B cell (primary cell): ENCODE data around the gene C2CD3. TPM values are rescaled to one million over a fixed set of nuclear protein-coding genes. Genes with fewer than 3 reads are reported as not detected.
A peak's percentile ranks its signal among the peaks of the same experiment; 100 is the strongest.

Experiments used
- ATAC-seq: fragments of 200-7000 bp; cut with Tn5 transposase; one replicate; pipeline ENCODE4 v1.10.0; 2021; ENCODE audit warnings: low read depth, mild to moderate bottlenecking, moderate number of reproducible peaks, moderate library complexity
- CTCF ChIA-PET: fragments of 350-600 bp; sonication (Branson Sonifier 250); formaldehyde crosslinking; loops from one replicate; lab custom pipeline; 2021; ENCODE audit warnings: antibody characterized with exemption, inconsistent platforms; lab: Charles Lee
- POLR2A ChIA-PET: fragments of 350-600 bp; sonication (Branson Sonifier 250); formaldehyde crosslinking; loops from one replicate; lab custom pipeline; 2021; ENCODE audit warnings: antibody characterized with exemption; lab: Charles Lee
- DNase-seq: peaks from one replicate; pipeline ENCODE4 v3.0.0; 2013
- H2AFZ ChIP-seq: 2 replicates; pipeline ENCODE4 v1.6.1; 2012; ENCODE audit warnings: mild to moderate bottlenecking, low read depth, low read length; ENCODE audit not compliant: insufficient read depth, poor library complexity, severe bottlenecking
- H3K27ac ChIP-seq, 2 donors: 1 replicate in 1 of 2; 2 replicates in 1 of 2; pipeline ENCODE4 v1.5.1; 2012 to 2013; ENCODE audit warnings: low read length in 2 of 2, mild to moderate bottlenecking in 2 of 2, moderate library complexity in 1 of 2
- H3K27me3 ChIP-seq, 4 experiments: fragments of 200-600 bp in 1 of 4; sonication (generic) in 1 of 4; replicated peaks in 1 of 4; 1 replicate in 2 of 4; 2 replicates in 2 of 4; pipeline versions ENCODE4 v1.6.1 to v1.7.0; 2013 to 2016; ENCODE audit warnings: low read length in 3 of 4, mild to moderate bottlenecking in 2 of 4, mixed read lengths in 1 of 4, moderate library complexity in 1 of 4; ENCODE audit not compliant: insufficient read depth in 4 of 4, control insufficient read depth in 3 of 4; ENCODE audit errors: control extremely low read depth in 1 of 4
- H3K36me3 ChIP-seq, 2 experiments: replicated peaks in 1 of 2; 1 replicate in 1 of 2; 2 replicates in 1 of 2; pipeline versions ENCODE4 v1.6.1 to v1.7.1; 2013; ENCODE audit warnings: low read length in 1 of 2; ENCODE audit not compliant: insufficient read depth in 2 of 2, control insufficient read depth in 1 of 2; ENCODE audit errors: control extremely low read depth in 1 of 2, extremely low read depth in 1 of 2
- H3K4me1 ChIP-seq, 2 donors: fragments of 200-600 bp in 1 of 2; sonication (generic) in 1 of 2; 1 replicate in 1 of 2; 2 replicates in 1 of 2; pipeline versions ENCODE4 v1.5.1 to v1.6.1; 2013 to 2017; ENCODE audit warnings: low read length in 2 of 2; ENCODE audit not compliant: control insufficient read depth in 2 of 2, insufficient read depth in 2 of 2
- H3K4me2 ChIP-seq: replicated peaks from 2 replicates; pipeline ENCODE3; 2012; ENCODE audit warnings: mild to moderate bottlenecking, low read depth, low read length; ENCODE audit not compliant: poor library complexity, severe bottlenecking
- H3K4me3 ChIP-seq, 5 experiments: fragments of 200-600 bp in 1 of 5; sonication (generic) in 1 of 5; 1 replicate in 3 of 5; 2 replicates in 2 of 5; pipeline versions ENCODE4 v1.5.1 to v1.7.0; 2011 to 2016; ENCODE audit warnings: low read length in 4 of 5, mild to moderate bottlenecking in 4 of 5, low read depth in 2 of 5, control low read depth in 1 of 5, moderate library complexity in 1 of 5; ENCODE audit not compliant: insufficient read depth in 1 of 5; ENCODE audit errors: control extremely low read depth in 1 of 5, extremely low read depth in 1 of 5
- H3K79me2 ChIP-seq: fragments of 200-600 bp; sonication (generic); one replicate; pipeline ENCODE4 v1.6.0; 2016; ENCODE audit warnings: low read length; ENCODE audit not compliant: control insufficient read depth, insufficient read depth
- H3K9ac ChIP-seq: fragments of 200-600 bp; sonication (generic); 2 replicates; pipeline ENCODE4 v1.6.1; 2017; ENCODE audit warnings: mild to moderate bottlenecking, low read length, moderate library complexity
- H3K9me3 ChIP-seq, 3 donors: one replicate each; pipeline versions ENCODE4 v1.6.1 to v1.7.1; 2013; ENCODE audit warnings: low read length in 2 of 3; ENCODE audit not compliant: control insufficient read depth in 2 of 3, insufficient read depth in 1 of 3; ENCODE audit errors: control extremely low read depth in 1 of 3
- H4K20me1 ChIP-seq: 2 replicates; pipeline ENCODE4 v1.6.0; 2012; ENCODE audit warnings: mild to moderate bottlenecking, low read length; ENCODE audit not compliant: insufficient read depth, control insufficient read depth, poor library complexity, severe bottlenecking
- H3K27ac Mint-ChIP-seq: one replicate; pipeline ENCODE4 v1.8.0; 2021; ENCODE audit warnings: mixed read lengths
- H3K27me3 Mint-ChIP-seq: one replicate; pipeline ENCODE4 v1.8.0; 2021; ENCODE audit warnings: mixed read lengths
- H3K4me1 Mint-ChIP-seq: one replicate; pipeline ENCODE4 v1.8.0; 2021; ENCODE audit warnings: mixed read lengths
- H3K4me3 Mint-ChIP-seq: one replicate; pipeline ENCODE4 v1.8.0; 2021; ENCODE audit warnings: mixed read lengths
- H3K9me3 Mint-ChIP-seq: one replicate; pipeline ENCODE4 v1.8.0; 2022; ENCODE audit warnings: mixed read lengths; ENCODE audit not compliant: insufficient read depth
- CTCF ChIP-seq: fragments of 200-600 bp; IDR thresholded peaks from one replicate; pipeline ENCODE4 v1.8.0; 2022; ENCODE audit warnings: antibody characterized with exemption, mild to moderate bottlenecking
- EZH2 ChIP-seq: IDR thresholded peaks from 2 replicates; pipeline ENCODE4 v1.6.1; 2012; ENCODE audit warnings: borderline replicate concordance, low read depth, mild to moderate bottlenecking, moderate library complexity, low read length; ENCODE audit not compliant: insufficient read depth, poor library complexity, severe bottlenecking
- WGBS: methylation state at CpG from one replicate; pipeline ENCODE4 v1.1.5; 2013; ENCODE audit warnings: missing lambda C conversion rate; ENCODE audit not compliant: insufficient coverage; 5-methylcytosine and 5-hydroxymethylcytosine counted together
- intact Hi-C: fragments of 100-400 bp; cut with micrococcal nuclease; formaldehyde crosslinking; loops from one replicate; pipeline ENCODE4 v1.10.0; 2022
- polyA plus RNA-seq: library from polyadenylated mRNA; depleted of rRNA; stranded (reverse); fragments of >200 nt; gene quantifications from 2 replicates; pipeline ENCODE4 v1.2.3, GENCODE V29; 2012
- total RNA-seq, 2 donors: library from RNA; stranded (reverse); fragments of 120-200 nt in 1 of 2; gene quantifications; 1 replicate in 1 of 2; 2 replicates in 1 of 2; pipeline versions ENCODE4 v1.2.3 to v1.2.4, GENCODE V29; 2013 to 2022

C2CD3 gene
- total and polyA plus RNA-seq, 2 donors (not counting 1 experiment from before 2014, with no cell fraction given) = 19.8 to 69.0 TPM

GRCh38 chr11:73976451-73977151, 194.2 kb downstream of the C2CD3 start:
- WGBS = 96% methylated on average over 13 of the region's 14 CpGs
- H3K9ac ChIP-seq = no peak overlapping the region
- ChIA-PET CTCF (interaction anchor here (0.6 to 1.7 kb wide), 6 partner anchors 12 to 59 kb away, joined by 3 to 5 read pairs (median 4); no protein-coding TSS in a partner anchor), POLR2A (interaction anchor here (0.7 to 8.8 kb wide), 2 partner anchors 6 to 15 kb away, joined by 3 to 155 read pairs; no protein-coding TSS in a partner anchor)
- H3K27me3 ChIP-seq = no peaks in the 10 kb centered on the region
- peak overlapping the region; percentile 96 for H3K4me2 ChIP-seq
- Mint-ChIP-seq H3K4me3 (peak overlapping the region; percentile 32), H3K27me3 (no peaks in the 10 kb centered on the region), H3K27ac (peak overlapping the region; percentile 89), H3K9me3 (no peaks in the 10 kb centered on the region), H3K4me1 (peaks cover 97% of the 10 kb centered on the region)
- no peaks in the 10 kb centered on the region for H3K9me3 ChIP-seq
- intact Hi-C loops = no loop called here
- TF ChIP-seq CTCF (no peak), EZH2 (no peak)
- peaks cover 26 to 74% of the 10 kb centered on the region in 2 experiments for H3K36me3 ChIP-seq
- H3K4me1 ChIP-seq = peaks cover 91 to 97% of the 10 kb centered on the region in 2 donors
- H2AFZ ChIP-seq = no peak overlapping the region
- peaks cover 47% of the 10 kb centered on the region for H3K79me2 ChIP-seq
- ATAC-seq (no peak), DNase-seq (no peak)
- H4K20me1 ChIP-seq = peaks cover 69% of the 10 kb centered on the region
- peak overlapping the region; percentile 94 to 99 for H3K27ac ChIP-seq
- H3K4me3 ChIP-seq = no peak overlapping the region

GRCh38 chr11:73975479-73975757, 195.4 kb downstream of the C2CD3 start:
- peaks cover 19 to 62% of the 10 kb centered on the region in 2 experiments for H3K36me3 ChIP-seq
- POLR2A ChIA-PET = interaction anchor here (0.6 to 9.4 kb wide), 2 partner anchors 6 to 18 kb away, joined by 5 to 155 read pairs; partner anchors contain the start of gene UCP2
- H3K9me3 ChIP-seq = no peaks in the 10 kb centered on the region
- H3K4me2 ChIP-seq = peak overlapping the region; percentile 60
- peak overlapping the region in 1 of 2 donors; percentile 94 for H3K27ac ChIP-seq
- H3K27me3 ChIP-seq = no peaks in the 10 kb centered on the region
- peaks cover 64% of the 10 kb centered on the region for H4K20me1 ChIP-seq
- DNase-seq (no peak), ATAC-seq (no peak)
- peaks cover 97% of the 10 kb centered on the region for H3K4me1 Mint-ChIP-seq
- TF ChIP-seq CTCF = no peak
- TF ChIP-seq EZH2 = no peak
- peak overlapping the region; percentile 33 for H3K4me3 Mint-ChIP-seq
- no peaks in the 10 kb centered on the region for H3K9me3 Mint-ChIP-seq
- H3K79me2 ChIP-seq = peaks cover 35% of the 10 kb centered on the region
- 92% methylated on average over 6 of the region's 6 CpGs for WGBS
- no peak overlapping the region for H3K4me3 ChIP-seq
- no peak overlapping the region for H2AFZ ChIP-seq
- H3K27me3 Mint-ChIP-seq = no peaks in the 10 kb centered on the region
- H3K9ac ChIP-seq = no peak overlapping the region
- CTCF ChIA-PET = interaction anchor here (1.4 kb wide), 1 partner anchor 19 kb away, joined by 4 read pairs; no protein-coding TSS in a partner anchor
- peaks cover 95 to 98% of the 10 kb centered on the region in 2 donors for H3K4me1 ChIP-seq
- intact Hi-C loops = no loop called here
- H3K27ac Mint-ChIP-seq = peak overlapping the region; percentile 89
